Panc1 (cell line): Measurements from ENCODE around the gene CARF. TPM values are rescaled to one million over a fixed set of nuclear protein-coding genes. Genes with fewer than 3 reads are reported as not detected.

ENCODE experiments used
- ATAC-seq: fragments of 200-7000 bp; cut with Tn5 transposase; 2 replicates; pipeline ENCODE4 v1.9.1; 2020; ENCODE audit warnings: mild to moderate bottlenecking, moderate library complexity
- BruUV-seq: library from RNA; stranded (reverse); fragments of 400-500 nt; replicated peaks from 2 replicates; lab custom pipeline; 2021; lab: Mats Ljungman, UMichigan
- CTCF ChIA-PET: fragments of 300-600 bp; sonication (Branson Sonifier 250); formaldehyde crosslinking; loops from one replicate; lab custom pipeline; 2022; ENCODE audit warnings: antibody characterized with exemption; lab: Charles Lee
- POLR2A ChIA-PET: fragments of 300-600 bp; sonication (Branson Sonifier 250); formaldehyde crosslinking; loops from one replicate; lab custom pipeline; 2022; ENCODE audit warnings: antibody characterized with exemption; lab: Charles Lee
- DNase-seq: peaks from one replicate; pipeline ENCODE4 v3.0.0-alpha.2; 2010; ENCODE audit warnings: low read depth, low spot score
- H3K27ac ChIP-seq: 2 replicates; pipeline ENCODE4 v1.5.1; 2011; ENCODE audit warnings: mild to moderate bottlenecking, low read length, inconsistent platforms
- H3K27me3 ChIP-seq: fragments of 200-500 bp; sonication (Bioruptor generic); 2 replicates; pipeline ENCODE4 v1.6.0; 2014; ENCODE audit warnings: low read length, inconsistent platforms; ENCODE audit not compliant: control insufficient read depth, insufficient read depth
- H3K36me3 ChIP-seq: fragments of 200-500 bp; sonication (Bioruptor generic); 2 replicates; pipeline ENCODE4 v1.5.1; 2014; ENCODE audit warnings: inconsistent platforms, mild to moderate bottlenecking, low read length, moderate library complexity; ENCODE audit not compliant: control insufficient read depth, insufficient read depth
- H3K4me1 ChIP-seq: 2 replicates; pipeline ENCODE4 v1.5.1; 2011; ENCODE audit warnings: inconsistent platforms, mild to moderate bottlenecking, low read length, moderate library complexity; ENCODE audit not compliant: control insufficient read depth, insufficient read depth
- H3K4me3 ChIP-seq, 2 experiments: 2 replicates each; pipeline ENCODE4 v1.5.1; 2011 to 2012; ENCODE audit warnings: low read depth in 2 of 2, low read length in 2 of 2, mild to moderate bottlenecking in 2 of 2, inconsistent platforms in 1 of 2, moderate library complexity in 1 of 2
- H3K9me3 ChIP-seq: fragments of 200-500 bp; sonication (Bioruptor generic); 2 replicates; pipeline ENCODE4 v1.5.1; 2014; ENCODE audit warnings: low read depth, mild to moderate bottlenecking, inconsistent platforms, low read length, moderate library complexity; ENCODE audit not compliant: control insufficient read depth, insufficient read depth
- SIN3A ChIP-seq: IDR thresholded peaks from 2 replicates; pipeline ENCODE4 v1.6.1; 2012; ENCODE audit warnings: low read depth, mild to moderate bottlenecking, low read length, moderate library complexity, borderline replicate concordance; ENCODE audit not compliant: insufficient read depth
- in situ Hi-C: cut with HindIII; loops from 2 replicates; pipeline ENCODE4 v1.10.0; 2016; ENCODE audit warnings: low sequenced_read_pairs, low pct_unique_long_range_greater_than_20kb
- intact Hi-C: fragments of 100-400 bp; cut with micrococcal nuclease; formaldehyde crosslinking; loops from one replicate; pipeline ENCODE4 v1.10.0; 2022; ENCODE audit not compliant: unreplicated experiment
- total RNA-seq: library from RNA; stranded (reverse); gene quantifications from one replicate; pipeline ENCODE4 v1.2.1, GENCODE V29; 2021; ENCODE audit not compliant: unreplicated experiment

The CARF gene
- total RNA-seq, 1 experiment from 2014 or later = 8.0 TPM

- CTCF ChIA-PET = no interaction called here
- Histone ChIP-seq H3K27me3 (no peaks in the 10 kb centered on the region), H3K36me3 (no peaks in the 10 kb centered on the region), H3K27ac (no peak overlapping the region), H3K4me3 (no peak overlapping the region), H3K9me3 (no peaks in the 10 kb centered on the region), H3K4me1 (no peaks in the 10 kb centered on the region)
- DNase-seq (no peak), ATAC-seq (no peak)
- no TSS peak for BruUV-seq
- no peak for TF ChIP-seq SIN3A
- POLR2A ChIA-PET = no interaction called here
- in situ Hi-C loops = no loop called here
- intact Hi-C loops = no loop called here
Observed at GRCh38 chr2:203033395-203033794, 121.3 kb downstream of the CARF start.

GRCh38 chr2:203035879-203036470 is 123.9 kb downstream of the CARF start:
- Histone ChIP-seq H3K9me3 (no peaks in the 10 kb centered on the region), H3K27me3 (no peaks in the 10 kb centered on the region), H3K4me3 (no peak overlapping the region), H3K27ac (no peak overlapping the region), H3K4me1 (no peaks in the 10 kb centered on the region), H3K36me3 (no peaks in the 10 kb centered on the region)
- ATAC-seq = no peak
- CTCF ChIA-PET = no interaction called here
- no peak for DNase-seq
- in situ Hi-C loops (no loop called here), intact Hi-C loops (no loop called here)
- BruUV-seq = no TSS peak
- POLR2A ChIA-PET = no interaction called here
- no peak for TF ChIP-seq SIN3A

Other genes starting within 250 kb of the CARF start
- 6.4 TPM for gene ICA1L, start 40.5 kb upstream of the CARF start, total RNA-seq
- gene WDR12, start 602 bp upstream of the CARF start, total RNA-seq = 100 TPM
- gene NBEAL1, start 102.6 kb downstream of the CARF start, total RNA-seq = 26.1 TPM